ENCODE data around the gene SDHAF1. TPM values are rescaled to one million over a fixed set of nuclear protein-coding genes. Genes with fewer than 3 reads are reported as not detected.

Gene SDHAF1
- total and polyA plus RNA-seq, 2 donors (not counting 3 experiments of a cell fraction or from before 2014, with no cell fraction given) = 10.3 to 16.2 TPM

- no peak overlapping the region for H3K4me2 ChIP-seq (ENCODE audit: insufficient read depth, low read length)
- no peaks in the 10 kb centered on the region for H3K79me2 ChIP-seq (ENCODE audit: control insufficient read depth, insufficient read depth, low read length)
- H3K4me3 ChIP-seq (replicated peaks in 1 of 3; ENCODE audit: insufficient read depth in 1 of 3, low read depth in 1 of 3, low read length in 3 of 3) = peak overlapping the region in 1 of 3 experiments; percentile 5
- H3K9me1 ChIP-seq (replicated peaks; ENCODE audit: control insufficient read depth, extremely low read depth, insufficient read depth, low read length) = no peaks in the 10 kb centered on the region
- intact Hi-C loops (cut with micrococcal nuclease) = no loop called here
- no peak for FAIRE-seq
- CTCF ChIA-PET = interaction anchor here (0.6 to 0.7 kb wide), 3 partner anchors 8 to 73 kb away, joined by 3 to 5 read pairs (median 3); no protein-coding TSS in a partner anchor
- dilution Hi-C loops (cut with MboI; ENCODE audit: extremely low pct_ligation_motif_present, low sequenced_read_pairs) = no loop called here
- H3K9me3 ChIP-seq (replicated peaks; ENCODE audit: control insufficient read depth, insufficient read depth, low read length) = no peaks in the 10 kb centered on the region
- no peak overlapping the region for H2AFZ ChIP-seq (ENCODE audit: low read depth, low read length)
- H4K20me1 ChIP-seq (replicated peaks; ENCODE audit: control insufficient read depth, extremely low read depth, insufficient read depth, low read length) = no peaks in the 10 kb centered on the region
- no peaks in the 10 kb centered on the region for H3K36me3 ChIP-seq (ENCODE audit: control insufficient read depth in 2 of 2, extremely low read depth in 1 of 2, insufficient read depth in 2 of 2, low read length in 2 of 2)
- no peak overlapping the region for H3K9ac ChIP-seq (replicated peaks; ENCODE audit: extremely low read depth, insufficient read depth, low read length)
- no TSS peak for BruUV-seq (replicated peaks)
- peaks cover 5 to 11% of the 10 kb centered on the region in 2 experiments for H3K27me3 ChIP-seq (ENCODE audit: control insufficient read depth in 2 of 2, insufficient read depth in 2 of 2, low read length in 2 of 2)
- no peak for DNase-seq (ENCODE audit: low read depth, low spot score)
- POLR2A ChIA-PET = no interaction called here
- H3K4me1 ChIP-seq (ENCODE audit: control insufficient read depth, extremely low read depth, insufficient read depth, low read length) = no peaks in the 10 kb centered on the region
- H3K27ac ChIP-seq (ENCODE audit: insufficient read depth, low read depth, low read length) = no peak overlapping the region
- TF ChIP-seq EZH2 (IDR thresholded peaks at IDR 0.05; ENCODE audit: borderline replicate concordance, low read depth, low read length, severe bottlenecking) (peak; percentile 46), MYC (IDR thresholded peaks at IDR 0.05; ENCODE audit: low read depth, low read length) (no peak)
These were observed 8.1 kb upstream of the SDHAF1 start for GRCh38 chr19:35986664-35987570.

DNA sequence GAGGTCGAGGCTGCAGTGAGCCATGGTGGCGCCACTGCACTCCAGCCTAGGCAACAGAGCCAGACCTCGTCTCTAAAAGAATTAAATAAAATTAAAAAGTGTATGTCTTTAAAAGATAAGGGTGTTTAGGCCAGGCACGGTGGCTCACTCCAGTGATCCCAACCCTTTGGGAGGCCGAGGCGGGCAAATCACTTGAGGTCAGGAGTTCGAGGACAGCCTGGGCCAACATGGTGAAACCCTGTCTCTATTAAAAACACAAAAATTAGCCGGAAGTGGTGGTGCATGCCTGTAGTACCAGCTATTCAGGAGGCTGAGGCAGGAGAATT, 7.5 kb upstream of the SDHAF1 start:
- H3K27me3 ChIP-seq (ENCODE audit: control insufficient read depth in 2 of 2, insufficient read depth in 2 of 2, low read length in 2 of 2) = peaks cover 5 to 11% of the 10 kb centered on the region in 2 experiments
- no peak for FAIRE-seq

More for the DNA sequence above, 7.5 kb upstream of the SDHAF1 start:
- H3K9me3 ChIP-seq (replicated peaks; ENCODE audit: control insufficient read depth, insufficient read depth, low read length) = no peaks in the 10 kb centered on the region
- H3K4me1 ChIP-seq (ENCODE audit: control insufficient read depth, extremely low read depth, insufficient read depth, low read length) = no peaks in the 10 kb centered on the region
- H3K4me3 ChIP-seq (replicated peaks in 1 of 3; ENCODE audit: insufficient read depth in 1 of 3, low read depth in 1 of 3, low read length in 3 of 3) = no peak overlapping the region
- DNase-seq (ENCODE audit: low read depth, low spot score) = no peak
- TF ChIP-seq POLR2A (IDR thresholded peaks at IDR 0.05; ENCODE audit: low read depth, low read length) = no peak
- no peak for TF ChIP-seq MYC (IDR thresholded peaks at IDR 0.05; ENCODE audit: low read depth, low read length)
- no peak for TF ChIP-seq GATA2 (IDR thresholded peaks at IDR 0.05; ENCODE audit: insufficient read depth, insufficient read length, low read depth, low read length)
- no peak for TF ChIP-seq MAX (IDR thresholded peaks at IDR 0.05; ENCODE audit: insufficient read depth, insufficient read length)
- no peak for TF ChIP-seq POLR2AphosphoS5 (IDR thresholded peaks at IDR 0.05; ENCODE audit: insufficient read depth, low read depth, low read length)
- TF ChIP-seq EZH2 (IDR thresholded peaks at IDR 0.05; ENCODE audit: borderline replicate concordance, low read depth, low read length, severe bottlenecking) = no peak
- no peak for TF ChIP-seq JUN (IDR thresholded peaks at IDR 0.05; ENCODE audit: borderline replicate concordance, insufficient read depth, insufficient read length, low read depth)
- TF ChIP-seq, protein P1, sequence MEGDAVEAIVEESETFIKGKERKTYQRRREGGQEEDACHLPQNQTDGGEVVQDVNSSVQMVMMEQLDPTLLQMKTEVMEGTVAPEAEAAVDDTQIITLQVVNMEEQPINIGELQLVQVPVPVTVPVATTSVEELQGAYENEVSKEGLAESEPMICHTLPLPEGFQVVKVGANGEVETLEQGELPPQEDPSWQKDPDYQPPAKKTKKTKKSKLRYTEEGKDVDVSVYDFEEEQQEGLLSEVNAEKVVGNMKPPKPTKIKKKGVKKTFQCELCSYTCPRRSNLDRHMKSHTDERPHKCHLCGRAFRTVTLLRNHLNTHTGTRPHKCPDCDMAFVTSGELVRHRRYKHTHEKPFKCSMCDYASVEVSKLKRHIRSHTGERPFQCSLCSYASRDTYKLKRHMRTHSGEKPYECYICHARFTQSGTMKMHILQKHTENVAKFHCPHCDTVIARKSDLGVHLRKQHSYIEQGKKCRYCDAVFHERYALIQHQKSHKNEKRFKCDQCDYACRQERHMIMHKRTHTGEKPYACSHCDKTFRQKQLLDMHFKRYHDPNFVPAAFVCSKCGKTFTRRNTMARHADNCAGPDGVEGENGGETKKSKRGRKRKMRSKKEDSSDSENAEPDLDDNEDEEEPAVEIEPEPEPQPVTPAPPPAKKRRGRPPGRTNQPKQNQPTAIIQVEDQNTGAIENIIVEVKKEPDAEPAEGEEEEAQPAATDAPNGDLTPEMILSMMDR (IDR thresholded peaks at IDR 0.05; ENCODE audit: extremely low read depth in 1 of 2, insufficient read depth in 1 of 2, low read depth in 1 of 2, low read length in 2 of 2) = no peak
- no peak for TF ChIP-seq FOS (IDR thresholded peaks at IDR 0.05; ENCODE audit: borderline replicate concordance, insufficient read depth, low read length)
- dilution Hi-C loops (cut with MboI; ENCODE audit: extremely low pct_ligation_motif_present, low sequenced_read_pairs) (no loop called here), intact Hi-C loops (cut with micrococcal nuclease) (no loop called here)
- H3K27ac ChIP-seq (ENCODE audit: insufficient read depth, low read depth, low read length) = no peak overlapping the region
- BruUV-seq (replicated peaks) = no TSS peak
- POLR2A ChIA-PET = no interaction called here
- H3K9ac ChIP-seq (replicated peaks; ENCODE audit: extremely low read depth, insufficient read depth, low read length) = no peak overlapping the region
- no peaks in the 10 kb centered on the region for H4K20me1 ChIP-seq (replicated peaks; ENCODE audit: control insufficient read depth, extremely low read depth, insufficient read depth, low read length)
- CTCF ChIA-PET = interaction anchor here (0.6 to 0.7 kb wide), 3 partner anchors 8 to 73 kb away, joined by 3 to 5 read pairs (median 3); no protein-coding TSS in a partner anchor
- H3K4me2 ChIP-seq (ENCODE audit: insufficient read depth, low read length) = no peak overlapping the region
- H3K79me2 ChIP-seq (ENCODE audit: control insufficient read depth, insufficient read depth, low read length) = no peaks in the 10 kb centered on the region
- no peaks in the 10 kb centered on the region for H3K36me3 ChIP-seq (ENCODE audit: control insufficient read depth in 2 of 2, extremely low read depth in 1 of 2, insufficient read depth in 2 of 2, low read length in 2 of 2)
- no peak overlapping the region for H2AFZ ChIP-seq (ENCODE audit: low read depth, low read length)
- no peaks in the 10 kb centered on the region for H3K9me1 ChIP-seq (replicated peaks; ENCODE audit: control insufficient read depth, extremely low read depth, insufficient read depth, low read length)
